IPS DF 19.7 (cell line): ENCODE results near the gene PTPN20.
A peak's percentile ranks its signal among the peaks of the same experiment; 100 is the strongest.
"Not testable (repeated sequence)": the region's sequence is repeated elsewhere in the genome, so short reads cannot be mapped to it uniquely, and the experiment has no call there.

Experiments
- DNase-seq: peaks from one replicate; pipeline ENCODE4 v3.0.0-alpha.2; 2013; ENCODE audit warnings: low read depth, low spot score

The PTPN20 gene, protein sequence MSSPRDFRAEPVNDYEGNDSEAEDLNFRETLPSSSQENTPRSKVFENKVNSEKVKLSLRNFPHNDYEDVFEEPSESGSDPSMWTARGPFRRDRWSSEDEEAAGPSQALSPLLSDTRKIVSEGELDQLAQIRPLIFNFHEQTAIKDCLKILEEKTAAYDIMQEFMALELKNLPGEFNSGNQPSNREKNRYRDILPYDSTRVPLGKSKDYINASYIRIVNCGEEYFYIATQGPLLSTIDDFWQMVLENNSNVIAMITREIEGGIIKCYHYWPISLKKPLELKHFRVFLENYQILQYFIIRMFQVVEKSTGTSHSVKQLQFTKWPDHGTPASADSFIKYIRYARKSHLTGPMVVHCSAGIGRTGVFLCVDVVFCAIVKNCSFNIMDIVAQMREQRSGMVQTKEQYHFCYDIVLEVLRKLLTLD

DNA sequence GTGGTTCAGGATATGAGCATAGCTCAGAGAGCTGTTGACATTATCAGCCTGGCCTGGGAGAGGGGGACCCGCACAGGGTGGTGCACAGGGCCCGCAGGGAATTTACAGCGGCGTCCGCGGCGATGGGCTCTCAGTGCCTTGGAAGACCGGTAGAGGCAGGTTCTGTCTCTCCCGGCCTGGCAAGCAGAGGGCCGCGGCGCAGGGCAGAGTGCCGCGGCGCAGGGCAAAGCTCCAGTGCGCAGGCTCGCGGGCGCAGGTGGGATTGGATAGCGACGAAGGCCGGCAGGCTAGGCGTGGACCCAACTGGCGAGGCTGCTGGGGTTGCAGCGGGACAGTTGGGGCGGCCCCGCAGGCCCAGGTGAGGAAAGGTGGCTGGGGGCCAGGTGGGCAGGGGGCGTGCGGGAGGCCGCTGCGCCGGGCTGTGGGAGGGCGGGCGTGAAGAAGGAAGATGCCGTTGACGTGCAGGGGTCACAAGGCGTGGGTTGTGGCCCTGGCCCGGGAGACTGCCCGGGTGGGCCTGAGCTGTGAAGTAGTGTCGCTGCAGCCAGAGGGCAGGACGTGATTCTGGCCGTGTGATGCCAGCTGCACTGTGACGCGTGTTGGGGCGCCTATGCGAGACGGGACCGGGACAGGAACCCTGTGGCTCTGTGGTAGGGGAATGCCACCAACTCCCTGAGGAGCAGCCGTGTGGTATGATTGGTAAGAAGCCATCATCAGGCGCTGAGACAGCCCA lies at the start of gene PTPN20:
TSS of gene PTPN20 (plus strand) at position 285 of the 733 bp plus-strand sequence. CDS start 21,072 bp downstream, outside the sequence.
- not testable (repeated sequence) for DNase-seq

DNA sequence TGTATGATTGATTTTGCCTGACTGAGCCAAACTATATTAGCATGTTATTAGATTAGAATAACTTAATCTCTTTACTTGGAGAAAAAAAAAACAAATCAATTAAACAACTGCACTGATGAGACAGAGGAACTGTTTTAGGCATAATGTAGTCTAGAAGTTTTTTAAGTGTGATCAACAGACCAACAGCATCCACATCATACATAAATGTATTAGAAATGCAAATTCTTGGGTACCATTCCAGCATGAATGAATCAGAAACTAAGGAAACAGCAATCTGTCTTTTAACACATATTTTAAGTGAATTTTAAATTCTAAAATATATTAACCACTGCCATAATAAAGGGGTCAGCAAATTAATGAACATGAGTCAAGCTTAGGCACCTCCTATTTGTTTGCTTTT lies 41.5 kb upstream of the PTPN20 start:
- not testable (repeated sequence) for DNase-seq

DNA sequence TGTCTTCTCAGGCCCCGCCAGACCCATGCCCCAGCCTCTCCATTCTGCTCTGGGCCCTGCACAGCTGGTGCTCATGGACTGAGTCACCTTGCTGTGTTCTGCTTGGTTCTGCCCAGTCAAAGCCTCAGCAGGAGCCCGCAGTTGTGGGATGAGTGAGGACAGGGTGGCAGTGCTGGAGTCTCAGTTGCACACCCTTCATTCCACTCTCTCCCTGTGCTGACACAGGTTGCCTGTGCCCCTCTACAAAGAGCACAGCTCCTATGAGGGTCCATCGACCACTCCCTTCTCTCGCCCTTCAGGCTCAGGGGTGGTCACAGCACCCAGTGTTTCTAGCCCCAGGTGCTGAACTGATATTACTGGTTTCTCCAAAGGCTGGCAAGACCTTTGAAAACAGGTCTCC lies 39.6 kb upstream of the PTPN20 start:
- DNase-seq = not testable (repeated sequence)

DNA sequence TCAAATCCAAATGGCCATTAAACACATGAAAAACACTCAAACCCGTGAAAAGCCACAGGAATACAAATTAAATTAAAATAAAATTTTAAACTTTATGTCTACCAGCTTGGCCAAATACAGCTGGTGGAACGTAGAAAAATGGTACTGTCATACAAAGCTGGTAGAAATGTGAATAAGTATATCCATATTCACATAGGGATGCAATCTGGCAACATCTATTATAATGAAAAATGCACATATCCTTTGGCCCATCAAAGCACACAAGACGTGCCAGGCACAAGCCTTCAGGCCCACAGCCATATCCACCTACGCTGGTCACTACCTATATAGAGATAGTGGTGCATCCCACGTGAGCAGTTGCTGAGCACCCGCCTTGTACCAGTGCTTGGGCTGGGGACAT lies 35.9 kb upstream of the PTPN20 start:
- DNase-seq = not testable (repeated sequence)

DNA sequence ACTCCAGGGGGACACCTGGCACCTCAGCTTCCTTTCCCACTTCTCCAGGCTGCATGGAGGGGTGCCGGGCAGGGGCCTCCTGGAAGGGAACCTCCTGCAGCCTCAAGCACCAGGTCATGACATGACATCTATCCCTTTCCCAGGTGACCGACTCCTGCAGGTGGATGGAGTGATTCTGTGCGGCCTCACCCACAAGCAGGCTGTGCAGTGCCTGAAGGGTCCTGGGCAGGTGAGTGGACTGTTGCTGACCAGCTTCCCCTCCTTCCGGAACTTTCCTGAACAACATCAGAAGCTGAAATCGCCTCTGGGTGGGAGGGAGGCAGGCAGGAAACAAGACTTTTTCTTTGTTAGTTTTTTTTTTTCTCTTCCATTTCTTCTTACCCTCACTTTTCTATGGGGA lies 34.5 kb upstream of the PTPN20 start:
- DNase-seq = not testable (repeated sequence)

DNA sequence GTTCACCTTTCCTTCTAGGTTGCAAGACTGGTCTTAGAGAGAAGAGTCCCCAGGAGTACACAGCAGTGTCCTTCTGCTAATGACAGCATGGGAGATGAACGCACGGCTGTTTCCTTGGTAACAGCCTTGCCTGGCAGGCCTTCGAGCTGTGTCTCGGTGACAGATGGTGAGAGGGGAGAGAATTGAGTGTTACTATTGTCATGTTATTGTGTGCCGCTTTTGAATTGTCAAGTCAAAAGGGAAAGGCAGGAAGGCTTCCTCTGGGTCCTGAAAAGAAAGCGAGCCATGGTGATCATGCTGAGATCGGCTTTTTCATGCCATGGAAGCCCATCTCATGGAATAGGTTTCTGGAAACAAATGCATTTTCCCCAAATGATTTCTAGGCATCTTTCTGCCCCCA lies 32.5 kb upstream of the PTPN20 start:
- DNase-seq = not testable (repeated sequence)

DNA sequence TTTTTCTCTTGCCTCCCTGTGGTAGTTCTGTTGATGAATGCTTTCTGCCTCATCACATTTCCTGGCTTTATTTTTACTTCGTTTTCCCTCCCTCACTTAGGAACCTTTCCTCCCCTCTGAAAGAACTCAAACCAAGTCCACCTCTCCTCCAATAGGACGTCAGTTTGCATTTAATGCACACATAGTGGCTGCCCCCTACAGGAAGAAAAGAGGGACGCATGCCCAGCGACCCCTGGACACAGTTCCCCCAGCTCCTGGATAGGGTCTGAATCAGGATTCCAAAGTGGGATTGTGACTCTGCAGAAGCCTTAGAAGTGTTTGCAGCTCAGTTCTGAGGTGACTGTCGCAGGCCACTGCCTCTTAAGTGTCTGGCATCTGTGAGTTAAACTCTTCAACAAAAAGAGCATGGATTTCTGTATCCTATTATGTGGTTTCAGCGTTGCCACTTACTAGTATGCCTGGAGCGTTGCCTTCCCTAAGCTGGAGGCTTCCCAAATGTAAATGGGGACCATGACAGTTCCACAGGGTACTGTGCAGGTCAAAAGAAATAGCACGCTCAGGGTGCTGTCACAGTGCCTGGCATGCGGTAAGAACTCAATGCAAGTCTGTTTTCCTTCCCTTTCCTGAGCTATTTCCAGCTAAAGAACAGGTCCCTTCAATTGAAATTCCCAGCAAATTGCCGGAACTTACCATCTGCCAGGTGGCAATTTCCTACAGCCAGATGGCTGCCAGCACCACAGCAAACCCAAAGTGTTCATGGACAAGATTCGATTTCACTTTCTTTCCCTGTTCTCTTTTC lies 20.2 kb upstream of the PTPN20 start:
- DNase-seq = not testable (repeated sequence)

DNA sequence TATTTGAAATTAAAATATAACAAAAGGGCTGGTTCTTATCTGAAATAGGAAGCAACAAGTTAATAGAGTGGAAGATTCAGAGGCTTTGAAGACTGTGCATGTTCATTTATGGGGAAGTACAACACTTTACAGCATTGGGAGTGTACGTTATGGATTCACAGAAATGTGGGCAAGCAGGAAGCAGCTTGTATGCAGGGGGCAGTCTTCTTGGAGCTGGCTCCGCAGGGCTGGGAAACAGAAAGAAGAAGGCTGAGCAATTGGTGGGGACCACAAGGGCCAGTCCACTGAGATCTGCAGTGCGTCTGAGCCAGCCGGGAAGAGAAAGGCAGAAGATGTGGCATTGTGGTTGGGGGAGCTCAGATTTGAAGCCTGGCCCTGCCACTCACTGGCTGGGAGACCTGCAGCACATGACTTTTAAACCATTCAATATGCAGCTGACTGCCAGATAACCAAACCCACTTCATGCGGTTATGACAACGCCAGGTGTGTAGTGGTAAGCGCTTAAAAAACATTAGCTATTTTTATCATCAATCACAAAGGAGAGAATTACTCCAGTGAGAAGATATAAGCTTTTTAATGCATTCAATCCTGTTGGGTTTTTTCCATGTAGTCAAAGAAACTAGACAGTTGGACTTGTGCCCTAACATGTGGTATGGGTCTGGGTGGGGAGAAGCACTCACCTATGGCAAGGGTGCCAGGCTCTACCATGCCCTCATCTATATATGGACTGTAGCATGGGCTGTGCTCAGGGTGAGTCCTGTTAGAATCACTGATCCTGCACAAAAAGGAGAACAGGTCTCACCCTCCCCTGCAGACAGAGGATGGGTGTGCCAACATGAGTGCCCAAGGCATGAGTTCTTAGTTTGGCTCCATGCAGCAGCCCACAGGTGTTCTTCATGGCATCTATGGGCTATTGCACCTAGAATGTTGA lies 14.2 kb upstream of the PTPN20 start:
- DNase-seq = not testable (repeated sequence)

DNA sequence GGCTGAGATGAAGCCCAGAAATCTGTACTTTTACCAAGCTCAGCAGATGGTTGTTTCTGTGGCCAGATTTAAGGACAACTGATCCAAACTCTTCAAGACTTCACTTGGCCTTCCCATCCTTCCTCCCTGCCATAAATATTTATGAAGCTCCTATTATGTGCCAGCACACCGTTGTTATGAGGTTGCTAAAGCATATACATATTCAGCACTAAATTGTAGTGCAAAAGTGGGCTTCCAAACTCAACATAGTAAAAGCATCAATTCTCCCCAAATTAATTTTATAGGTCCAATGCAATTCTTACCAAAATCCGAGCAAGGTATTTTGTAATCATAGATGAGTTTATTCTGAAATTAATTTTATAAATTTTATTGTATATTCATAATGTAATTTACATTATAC lies 10.0 kb upstream of the PTPN20 start:
- DNase-seq = not testable (repeated sequence)

DNA sequence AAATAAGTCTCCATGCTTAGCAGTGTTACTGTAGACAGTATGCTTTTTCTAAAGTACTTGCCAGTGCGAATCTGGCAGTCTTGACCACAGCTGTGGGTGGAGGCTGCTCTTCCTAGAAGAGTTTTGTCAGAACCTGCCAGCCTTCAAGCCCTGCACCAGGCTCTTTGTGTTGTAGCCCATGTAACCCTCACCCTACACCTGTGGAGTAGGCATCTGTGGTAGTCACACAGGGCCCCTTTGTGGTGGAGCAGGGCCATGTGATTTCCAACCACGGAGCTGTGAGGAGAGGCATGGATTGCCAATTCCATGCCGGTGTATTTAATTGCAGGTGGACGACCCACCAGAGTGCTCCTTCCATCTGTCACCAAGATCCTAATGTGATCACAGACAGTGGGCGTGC lies 7.4 kb upstream of the PTPN20 start:
- DNase-seq = not testable (repeated sequence)

DNA sequence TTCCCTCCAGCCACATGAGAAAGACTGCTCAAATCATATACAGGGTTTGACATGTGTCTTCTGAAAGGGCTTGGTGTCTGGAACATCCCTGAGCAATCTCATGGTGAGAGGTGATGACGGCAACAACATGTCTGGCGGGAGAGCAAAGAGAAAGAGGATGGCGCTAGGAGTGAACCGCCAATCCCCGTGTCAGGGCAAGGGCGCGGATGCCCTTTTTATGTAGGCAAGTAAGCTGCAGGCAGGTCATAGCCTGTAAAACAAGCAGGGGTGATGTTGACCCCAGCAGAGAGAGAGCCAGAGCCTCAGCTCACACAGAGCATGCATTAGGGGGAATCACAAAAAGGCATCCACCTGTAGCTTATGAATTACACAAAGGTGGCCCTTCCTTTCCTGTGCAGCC lies 4.9 kb upstream of the PTPN20 start:
- not testable (repeated sequence) for DNase-seq

DNA sequence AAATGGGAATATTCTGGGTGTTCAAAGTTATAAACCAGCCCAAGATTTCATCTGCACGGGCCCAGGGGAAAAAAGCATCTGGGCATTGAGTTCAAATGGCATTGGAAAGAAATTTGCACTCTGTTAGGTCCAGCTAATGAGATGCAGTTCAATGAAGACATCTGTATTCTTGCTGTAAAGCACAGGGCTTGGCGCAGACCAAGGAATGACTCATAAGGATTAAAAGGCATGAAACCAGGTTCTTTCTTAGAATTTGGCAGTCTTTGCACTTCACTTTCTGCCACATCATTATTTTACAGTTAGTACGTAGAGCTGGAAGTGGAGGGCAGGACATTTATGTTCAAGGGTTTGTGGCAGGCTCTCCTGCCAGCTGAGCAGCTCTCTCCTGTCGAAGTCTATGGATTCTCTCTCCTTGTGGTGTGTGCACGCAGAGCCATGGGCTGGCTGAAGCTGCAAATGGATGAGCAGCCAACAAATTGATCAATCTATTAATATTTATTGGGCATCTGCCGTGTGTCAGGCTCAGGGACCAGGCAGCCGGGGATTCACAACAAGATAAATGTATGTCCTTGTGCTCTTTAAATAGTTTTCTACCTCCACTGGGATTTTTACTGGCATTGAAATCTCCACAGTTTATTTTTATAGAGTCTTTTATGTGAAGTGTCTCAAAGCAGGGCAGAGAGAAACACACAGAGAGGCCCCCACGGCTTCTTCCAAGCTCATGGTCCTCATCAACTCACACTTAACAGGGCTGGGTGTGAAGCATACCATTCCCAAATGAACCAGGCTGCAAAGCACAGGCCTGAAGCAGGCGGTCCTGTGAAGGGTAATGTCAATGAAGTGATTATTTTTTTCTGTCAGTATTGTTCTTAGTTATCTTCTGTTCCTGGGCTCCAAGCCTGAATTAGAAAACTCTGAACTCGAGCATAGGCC lies 3.8 kb upstream of the PTPN20 start:
- DNase-seq = not testable (repeated sequence)

DNA sequence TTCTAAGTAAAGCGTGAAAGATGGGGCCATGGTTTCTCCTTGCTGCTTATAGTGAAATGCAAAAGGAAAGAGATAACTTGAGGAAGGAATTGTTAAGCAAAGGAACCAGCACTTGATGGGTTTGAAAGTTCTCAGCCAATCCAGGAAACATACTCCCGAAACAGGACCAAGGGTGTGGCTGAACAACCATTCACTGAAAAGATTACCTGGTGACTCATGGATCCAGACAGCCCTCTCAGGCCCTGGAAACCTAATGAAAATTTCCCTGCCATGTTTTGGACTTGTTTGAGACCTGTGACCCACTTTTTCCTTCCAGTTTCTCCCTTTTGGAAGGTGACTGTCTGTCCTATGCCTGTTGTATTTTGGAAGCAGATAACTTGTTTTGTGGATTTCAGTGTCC lies 11.3 kb downstream of the PTPN20 start:
- DNase-seq = not testable (repeated sequence)

DNA sequence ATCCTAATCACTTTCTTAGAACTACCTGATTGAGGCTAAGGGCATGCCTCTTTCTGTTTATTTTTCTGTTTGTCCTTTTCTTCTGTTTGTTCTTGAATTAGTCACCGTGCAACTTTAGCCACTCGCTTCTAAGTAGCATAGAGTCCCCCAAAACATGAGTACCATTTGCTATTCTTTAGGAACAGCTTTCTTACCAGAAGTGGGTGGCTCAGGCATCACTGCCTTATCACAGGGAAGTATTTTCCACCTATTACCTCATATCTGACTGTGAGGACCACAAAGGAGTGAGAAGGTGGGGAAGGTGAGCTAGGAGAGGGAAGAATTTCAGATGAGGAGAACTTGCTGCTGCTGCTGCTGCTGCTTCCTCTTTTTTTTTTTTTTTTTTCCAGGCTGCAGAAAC lies 13.9 kb downstream of the PTPN20 start:
- DNase-seq = not testable (repeated sequence)

DNA sequence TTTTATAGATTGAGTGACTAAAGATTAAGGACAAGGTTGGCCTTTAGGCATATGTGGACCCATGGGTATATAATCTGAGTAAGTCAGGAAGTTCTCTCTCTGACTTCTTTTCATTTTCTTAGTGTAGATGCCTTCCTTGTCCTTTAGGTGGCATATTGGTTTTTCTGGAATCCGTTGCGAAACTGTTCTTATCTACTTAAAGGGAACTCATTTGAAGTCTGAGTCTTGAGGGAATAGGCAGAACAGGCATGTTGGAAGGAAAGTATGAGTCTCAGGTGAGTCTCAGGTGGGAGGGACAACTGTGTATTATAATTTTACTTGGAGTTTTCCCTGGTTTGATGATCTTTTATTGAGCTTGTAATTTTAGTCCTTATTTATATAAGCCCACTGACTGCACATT lies 14.6 kb downstream of the PTPN20 start:
- not testable (repeated sequence) for DNase-seq

DNA sequence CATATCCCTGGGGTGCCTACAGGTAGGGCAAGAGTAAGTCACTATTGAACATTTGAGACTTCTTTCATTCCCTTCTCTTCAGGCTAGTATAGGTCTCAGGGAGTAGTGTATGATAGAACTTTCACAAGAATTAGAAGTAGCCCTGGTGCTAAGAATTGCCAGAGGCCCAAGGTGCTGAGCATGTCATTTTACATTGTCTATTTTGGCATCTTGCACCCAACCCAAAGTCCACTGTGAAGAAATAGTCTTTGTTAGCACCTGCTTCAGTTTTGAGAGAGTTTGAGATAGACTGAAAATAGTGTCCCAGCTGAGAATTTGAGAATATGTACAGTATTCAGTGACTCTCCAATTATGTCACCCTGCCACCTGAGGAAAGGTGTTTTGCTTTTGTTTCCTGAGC lies 17.6 kb downstream of the PTPN20 start:
- DNase-seq = not testable (repeated sequence)

DNA sequence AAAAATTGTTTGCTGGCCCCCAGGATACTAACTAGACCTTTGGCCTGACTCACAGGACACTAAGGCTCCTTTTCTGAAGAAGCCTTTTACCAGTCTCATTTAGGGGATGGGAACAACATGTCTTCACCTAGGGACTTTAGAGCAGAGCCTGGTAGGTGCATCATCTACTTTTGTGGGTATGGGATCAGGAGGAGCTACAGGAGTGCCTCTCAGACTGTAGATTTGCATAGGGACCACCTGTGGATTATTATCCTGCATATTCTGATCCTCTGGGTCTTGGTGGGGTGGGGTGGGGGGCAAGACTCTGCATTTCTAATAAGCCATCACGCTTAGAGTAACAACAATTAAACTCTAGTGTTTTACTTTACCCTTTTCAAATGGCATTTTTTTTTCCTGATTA lies 21.2 kb downstream of the PTPN20 start:
- DNase-seq = not testable (repeated sequence)

DNA sequence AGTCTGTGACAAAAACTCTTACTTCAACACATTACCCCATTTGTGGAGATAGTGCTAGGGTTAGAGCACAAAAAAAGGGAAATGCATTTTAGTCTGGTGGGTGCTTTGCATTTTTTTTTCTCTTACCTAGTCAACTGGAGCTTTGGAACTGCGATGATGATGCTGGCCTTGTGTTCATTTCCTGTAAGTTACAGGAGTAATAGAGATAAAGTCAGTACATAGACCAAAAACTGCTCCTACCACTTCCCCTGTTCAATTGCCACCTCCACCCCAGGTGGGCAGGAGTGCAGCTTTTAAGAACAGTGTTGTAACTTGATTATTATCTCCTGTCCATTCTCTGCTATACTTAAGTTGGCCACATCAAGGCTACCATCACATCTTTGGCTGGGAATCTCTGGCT lies 29.9 kb downstream of the PTPN20 start:
- not testable (repeated sequence) for DNase-seq

DNA sequence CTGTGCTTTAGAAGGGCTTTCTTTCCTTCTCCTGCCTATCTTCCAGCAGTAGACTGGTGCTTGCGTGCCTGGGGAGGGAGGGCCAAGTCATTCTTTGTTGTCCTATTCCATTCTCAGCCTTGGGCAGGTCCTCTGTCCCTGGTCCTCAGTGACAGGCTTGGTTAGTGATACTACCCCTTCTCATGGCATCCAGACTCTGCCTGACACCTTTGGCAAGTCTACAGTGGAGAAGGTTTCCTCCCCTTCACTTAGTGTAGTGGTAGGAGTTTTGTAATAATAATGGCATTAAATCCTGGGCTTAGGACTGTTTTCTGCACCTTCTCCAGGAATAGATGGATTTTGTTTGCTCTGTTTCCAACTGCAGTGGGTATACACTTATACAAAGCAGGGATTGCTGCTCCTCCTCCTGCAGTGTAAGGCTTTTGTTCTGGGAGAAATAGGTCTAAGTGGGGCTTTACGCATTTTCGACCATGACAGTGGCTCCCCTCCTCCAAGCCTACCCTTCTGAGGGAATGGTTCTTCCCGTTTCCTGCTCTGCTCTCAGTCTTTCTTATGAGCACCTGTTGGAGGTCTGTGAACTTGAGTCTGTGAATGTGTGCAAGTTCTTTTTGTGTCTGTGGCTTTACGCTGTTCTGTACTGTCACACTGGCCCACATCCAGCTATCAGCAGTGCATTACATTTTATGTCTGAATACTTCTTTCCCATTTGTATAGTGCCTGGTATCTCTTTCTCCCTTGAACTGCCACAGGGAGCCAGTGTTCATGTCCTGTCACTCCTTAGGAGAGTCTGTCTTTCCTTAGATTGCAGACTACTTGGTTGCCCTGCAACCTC lies 37.7 kb downstream of the PTPN20 start:
- DNase-seq = peak; percentile 15
